ENCODE data around the gene KCNJ12.
"Not testable (repeated sequence)": the region's sequence is repeated elsewhere in the genome, so short reads cannot be mapped to it uniquely, and the experiment has no call there.

KCNJ12 gene

DNA sequence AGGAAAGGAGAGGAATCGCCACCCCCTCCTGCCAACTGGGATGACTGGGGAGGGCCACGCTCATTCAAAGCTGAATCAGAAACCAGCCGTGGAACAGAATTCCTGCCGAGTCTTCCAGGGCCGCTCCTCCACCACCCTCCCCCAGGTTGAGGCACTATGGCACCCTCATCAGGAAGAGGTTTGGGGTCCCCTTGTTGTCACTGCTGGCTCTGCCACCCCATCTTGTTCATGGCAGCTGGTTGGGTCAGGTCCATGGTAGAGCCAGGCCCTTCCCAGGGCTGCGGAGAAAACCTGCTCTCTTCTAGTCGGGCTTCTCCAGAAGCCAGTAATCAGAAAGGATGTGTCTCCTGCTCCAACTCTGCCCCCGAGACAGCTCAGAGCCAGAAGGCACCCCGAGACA, 41.8 kb downstream of the KCNJ12 start:
- no peak overlapping the region for H3K27ac ChIP-seq (ENCODE audit: low read depth, low read length, severe bottlenecking)
- H3K9me3 ChIP-seq (ENCODE audit: control insufficient read depth, low read length) = no peaks in the 10 kb centered on the region
- H3K4me3 ChIP-seq (ENCODE audit: extremely low read depth, insufficient read depth, low read length, poor library complexity, severe bottlenecking) = no peak overlapping the region
- WGBS, 2 experiments (ENCODE audit: insufficient coverage in 2 of 2) = 93 to 94% methylated on average over 7 to 9 of the region's 9 CpGs
- H3K4me1 ChIP-seq (ENCODE audit: control insufficient read depth, insufficient read depth, low read length, poor library complexity, severe bottlenecking) = peaks cover 12% of the 10 kb centered on the region
- no peaks in the 10 kb centered on the region for H3K36me3 ChIP-seq (ENCODE audit: control insufficient read depth, insufficient read depth, low read length)

DNA sequence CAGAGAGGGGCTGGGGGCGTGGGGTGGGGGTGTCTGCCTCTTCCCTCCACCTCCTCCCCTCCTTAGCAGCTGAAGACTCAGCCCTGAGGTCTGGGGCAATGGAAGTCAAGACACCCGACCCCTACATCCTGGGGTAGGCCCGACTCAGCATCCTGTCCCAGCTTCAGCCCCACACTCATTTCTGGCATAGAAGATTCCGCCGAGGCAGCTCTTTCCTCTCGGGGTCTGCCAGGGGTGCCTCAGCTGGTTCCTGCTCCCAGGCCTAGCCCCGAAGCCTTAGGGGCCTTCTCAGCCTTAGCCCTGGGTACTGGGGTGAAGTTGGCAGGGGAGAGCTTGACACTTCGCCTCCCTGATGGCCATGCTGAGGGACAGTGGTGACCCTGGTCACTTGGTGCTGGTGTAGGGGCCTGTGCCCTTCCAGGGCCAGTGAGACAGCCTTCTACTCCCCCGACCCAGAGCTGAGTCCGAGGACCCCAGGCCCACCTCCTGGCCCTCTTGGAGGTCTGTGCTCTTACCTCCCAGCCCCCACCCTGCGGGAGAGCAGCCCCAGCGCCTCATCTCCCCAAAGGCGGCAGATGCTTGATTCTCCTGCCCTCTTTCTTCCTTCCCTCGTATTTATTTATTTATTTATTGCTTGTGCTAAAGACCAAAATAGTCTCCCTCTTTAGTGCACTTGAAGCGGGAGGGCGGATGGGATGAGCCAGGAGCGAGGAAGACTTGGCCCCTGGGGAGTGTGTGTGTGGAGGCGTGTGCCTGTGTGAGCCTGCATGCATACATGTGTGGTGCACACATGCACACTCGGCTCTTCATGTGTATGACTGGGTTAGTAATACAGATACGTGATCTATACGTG, 42.5 kb downstream of the KCNJ12 start:
- H3K4me3 ChIP-seq (ENCODE audit: extremely low read depth, insufficient read depth, low read length, poor library complexity, severe bottlenecking) = no peak overlapping the region
- H3K27ac ChIP-seq (ENCODE audit: low read depth, low read length, severe bottlenecking) = no peak overlapping the region
- WGBS, 2 experiments (ENCODE audit: insufficient coverage in 2 of 2) = 87 to 89% methylated on average over 15 to 16 of the region's 21 CpGs
- H3K9me3 ChIP-seq (ENCODE audit: control insufficient read depth, low read length) = no peaks in the 10 kb centered on the region
- peaks cover 12% of the 10 kb centered on the region for H3K4me1 ChIP-seq (ENCODE audit: control insufficient read depth, insufficient read depth, low read length, poor library complexity, severe bottlenecking)
- no peaks in the 10 kb centered on the region for H3K36me3 ChIP-seq (ENCODE audit: control insufficient read depth, insufficient read depth, low read length)

DNA sequence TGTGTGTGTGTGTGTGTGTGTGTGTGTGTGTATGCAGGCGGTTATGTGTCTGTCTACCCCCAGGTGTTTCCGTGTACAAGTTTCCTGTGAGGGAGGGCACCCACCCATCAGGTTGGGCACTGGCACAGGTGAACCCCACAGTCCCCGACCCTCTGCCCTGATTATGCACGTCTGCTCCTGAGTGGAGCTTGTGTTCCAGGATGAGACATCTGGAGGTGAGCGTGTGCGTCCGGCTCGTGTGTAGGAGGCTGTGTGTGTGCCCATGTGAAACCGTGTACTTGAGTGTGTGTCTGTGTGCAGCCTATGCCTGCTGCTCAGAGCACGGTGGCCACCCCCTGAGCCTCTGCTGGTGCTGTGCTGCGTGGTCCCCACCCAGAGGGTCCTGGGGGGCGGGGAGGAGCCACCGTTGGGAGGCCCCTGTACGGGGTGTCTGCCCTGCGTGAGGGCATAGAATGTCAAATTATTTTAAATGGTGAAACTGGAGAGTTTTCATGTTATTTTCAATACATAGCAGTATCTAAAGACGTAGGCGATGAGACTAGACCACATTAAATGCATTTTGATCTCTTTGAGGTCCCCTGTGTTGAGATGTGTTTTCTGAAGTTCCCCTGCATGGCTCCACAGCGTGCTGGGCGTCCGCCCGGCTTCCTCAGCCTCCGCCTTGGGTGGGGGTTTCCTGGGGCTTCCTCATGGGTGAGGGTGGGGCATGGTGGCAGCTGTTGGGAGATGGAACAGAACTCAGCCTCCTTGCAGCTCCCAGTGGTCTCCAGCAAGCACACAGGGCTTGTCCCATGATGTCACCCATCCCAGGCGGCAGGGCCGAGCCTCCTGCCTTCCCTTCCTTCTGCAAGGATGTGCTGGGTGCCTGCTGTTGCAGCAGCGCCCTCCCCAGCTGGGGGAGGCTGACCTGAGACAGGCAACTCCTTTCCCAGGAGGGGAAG, 43.4 kb downstream of the KCNJ12 start:
- no peak overlapping the region for H3K27ac ChIP-seq (ENCODE audit: low read depth, low read length, severe bottlenecking)
- H3K36me3 ChIP-seq (ENCODE audit: control insufficient read depth, insufficient read depth, low read length) = no peaks in the 10 kb centered on the region
- no peak overlapping the region for H3K4me3 ChIP-seq (ENCODE audit: extremely low read depth, insufficient read depth, low read length, poor library complexity, severe bottlenecking)
- 86 to 90% methylated on average over 19 to 20 of the region's 25 CpGs for WGBS, 2 experiments (ENCODE audit: insufficient coverage in 2 of 2)
- H3K9me3 ChIP-seq (ENCODE audit: control insufficient read depth, low read length) = no peaks in the 10 kb centered on the region
- peaks cover 12% of the 10 kb centered on the region for H3K4me1 ChIP-seq (ENCODE audit: control insufficient read depth, insufficient read depth, low read length, poor library complexity, severe bottlenecking)

- H3K4me3 ChIP-seq (ENCODE audit: extremely low read depth, insufficient read depth, low read length, poor library complexity, severe bottlenecking); H3K36me3 ChIP-seq (ENCODE audit: control insufficient read depth, insufficient read depth, low read length); H3K9me3 ChIP-seq (ENCODE audit: control insufficient read depth, low read length); H3K27ac ChIP-seq (ENCODE audit: low read depth, low read length, severe bottlenecking): not testable (repeated sequence)
- H3K4me1 ChIP-seq (ENCODE audit: control insufficient read depth, insufficient read depth, low read length, poor library complexity, severe bottlenecking) = peaks cover 12% of the 10 kb centered on the region
- WGBS, 2 experiments (ENCODE audit: insufficient coverage in 2 of 2) = 80 to 90% methylated on average over 9 of the region's 11 CpGs
Measured at GRCh38 chr17:21420503-21421090, 44.4 kb downstream of the KCNJ12 start.

GRCh38 chr17:21421421-21422310, 45.5 kb downstream of the KCNJ12 start:
- not testable (repeated sequence) for H3K27ac ChIP-seq (ENCODE audit: low read depth, low read length, severe bottlenecking)

GRCh38 chr17:21422311-21423189, 46.4 kb downstream of the KCNJ12 start:
- WGBS, 2 experiments (ENCODE audit: insufficient coverage in 2 of 2) = 86 to 90% methylated on average over 5 to 7 of the region's 14 CpGs
- not testable (repeated sequence) for H3K36me3 ChIP-seq (ENCODE audit: control insufficient read depth, insufficient read depth, low read length); H3K27ac ChIP-seq (ENCODE audit: low read depth, low read length, severe bottlenecking); H3K4me3 ChIP-seq (ENCODE audit: extremely low read depth, insufficient read depth, low read length, poor library complexity, severe bottlenecking); H3K9me3 ChIP-seq (ENCODE audit: control insufficient read depth, low read length)
- H3K4me1 ChIP-seq (ENCODE audit: control insufficient read depth, insufficient read depth, low read length, poor library complexity, severe bottlenecking) = peaks cover 12% of the 10 kb centered on the region

More at GRCh38 chr17:21421421-21422310, 45.5 kb downstream of the KCNJ12 start:
- H3K9me3 ChIP-seq (ENCODE audit: control insufficient read depth, low read length); H3K4me3 ChIP-seq (ENCODE audit: extremely low read depth, insufficient read depth, low read length, poor library complexity, severe bottlenecking); H3K36me3 ChIP-seq (ENCODE audit: control insufficient read depth, insufficient read depth, low read length): not testable (repeated sequence)
- WGBS, 2 experiments (ENCODE audit: insufficient coverage in 2 of 2) = 82 to 86% methylated on average over 13 to 20 of the region's 20 CpGs
- peaks cover 12% of the 10 kb centered on the region for H3K4me1 ChIP-seq (ENCODE audit: control insufficient read depth, insufficient read depth, low read length, poor library complexity, severe bottlenecking)

DNA sequence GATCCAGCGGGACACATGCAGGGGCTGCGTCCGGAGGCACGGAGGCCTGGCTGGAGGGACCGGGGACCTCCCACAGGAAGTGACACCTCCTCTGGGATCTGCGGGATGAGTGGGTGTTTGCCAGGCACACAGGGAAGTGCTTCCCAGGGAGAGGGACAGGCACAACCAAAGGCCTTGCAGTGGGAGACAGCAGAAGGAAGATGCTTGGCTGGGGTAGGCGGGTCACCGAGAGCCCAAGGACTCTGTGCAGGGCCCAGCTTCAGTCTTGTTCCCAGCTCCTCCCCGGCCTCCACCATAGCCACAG, 47.0 kb downstream of the KCNJ12 start:
- 83 to 84% methylated on average over 9 of the region's 9 CpGs for WGBS, 2 experiments (ENCODE audit: insufficient coverage in 2 of 2)
- H3K27ac ChIP-seq (ENCODE audit: low read depth, low read length, severe bottlenecking); H3K4me1 ChIP-seq (ENCODE audit: control insufficient read depth, insufficient read depth, low read length, poor library complexity, severe bottlenecking); H3K4me3 ChIP-seq (ENCODE audit: extremely low read depth, insufficient read depth, low read length, poor library complexity, severe bottlenecking); H3K9me3 ChIP-seq (ENCODE audit: control insufficient read depth, low read length); H3K36me3 ChIP-seq (ENCODE audit: control insufficient read depth, insufficient read depth, low read length): not testable (repeated sequence)

DNA sequence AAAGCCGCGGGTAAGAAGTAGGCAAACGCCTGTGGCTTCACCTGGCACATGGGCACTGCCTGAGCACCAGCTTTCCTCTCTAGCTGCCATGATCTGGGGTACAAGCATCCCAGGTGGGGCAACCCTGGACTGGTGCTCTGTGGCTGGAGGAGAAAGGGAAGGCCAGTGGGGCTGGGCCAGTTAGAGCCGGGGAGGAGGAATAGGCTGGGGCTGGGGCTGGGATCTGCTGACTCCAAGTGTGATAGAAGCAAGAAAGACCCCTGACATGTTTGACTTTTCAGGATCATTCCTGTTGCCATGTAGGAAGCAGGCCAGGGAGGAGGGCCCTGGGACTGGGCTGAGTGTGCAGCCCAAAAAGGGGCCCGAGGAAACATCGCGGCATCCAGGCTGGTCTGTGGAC, 48.5 kb downstream of the KCNJ12 start:
- not testable (repeated sequence) for H3K9me3 ChIP-seq (ENCODE audit: control insufficient read depth, low read length); H3K36me3 ChIP-seq (ENCODE audit: control insufficient read depth, insufficient read depth, low read length); H3K27ac ChIP-seq (ENCODE audit: low read depth, low read length, severe bottlenecking); H3K4me3 ChIP-seq (ENCODE audit: extremely low read depth, insufficient read depth, low read length, poor library complexity, severe bottlenecking); H3K4me1 ChIP-seq (ENCODE audit: control insufficient read depth, insufficient read depth, low read length, poor library complexity, severe bottlenecking)
- WGBS, 2 experiments (ENCODE audit: insufficient coverage in 2 of 2) = 67 to 86% methylated on average over 1 to 4 of the region's 7 CpGs

- WGBS, 2 experiments (ENCODE audit: insufficient coverage in 2 of 2) = 90% methylated on average over 5 to 9 of the region's 10 CpGs
- H3K4me1 ChIP-seq (ENCODE audit: control insufficient read depth, insufficient read depth, low read length, poor library complexity, severe bottlenecking) = no peaks in the 10 kb centered on the region
Measured at GRCh38 chr17:21425321-21425720, 49.2 kb downstream of the KCNJ12 start.

More at GRCh38 chr17:21425321-21425720, 49.2 kb downstream of the KCNJ12 start:
- H3K9me3 ChIP-seq (ENCODE audit: control insufficient read depth, low read length) = no peaks in the 10 kb centered on the region
- H3K27ac ChIP-seq (ENCODE audit: low read depth, low read length, severe bottlenecking) = no peak overlapping the region
- no peak overlapping the region for H3K4me3 ChIP-seq (ENCODE audit: extremely low read depth, insufficient read depth, low read length, poor library complexity, severe bottlenecking)
- no peaks in the 10 kb centered on the region for H3K36me3 ChIP-seq (ENCODE audit: control insufficient read depth, insufficient read depth, low read length)

Data from mesodermal cell (in vitro differentiated cells).